Fibroblast of skin of back (primary cell): ENCODE measurements around the gene GPS2.
A peak's percentile ranks its signal among the peaks of the same experiment; 100 is the strongest.

ENCODE experiments used
- DNase-seq: peaks from one replicate; pipeline ENCODE4 v3.0.0-alpha.2; 2013

Gene GPS2

DNA sequence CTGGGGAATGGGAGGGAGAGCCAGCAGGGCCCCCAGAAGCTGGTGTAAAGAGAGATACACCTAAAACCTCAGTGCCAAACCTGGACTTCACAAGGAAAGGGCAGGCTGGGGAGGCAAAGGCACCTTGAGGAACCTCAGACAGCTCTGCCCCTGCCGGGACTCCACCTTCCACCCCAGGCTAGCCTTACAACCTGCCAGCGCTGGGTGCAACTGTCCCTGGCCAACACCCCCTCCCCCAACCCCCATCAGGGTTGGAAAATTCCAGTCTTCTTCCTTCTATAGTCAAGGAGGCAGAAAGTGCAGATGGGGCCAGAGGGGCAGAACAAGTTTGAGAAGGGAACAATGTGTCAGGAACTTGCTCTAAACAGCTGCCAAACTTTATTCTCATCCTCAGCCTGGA lies 23.0 kb downstream of the GPS2 start:
- no peak for DNase-seq

DNA sequence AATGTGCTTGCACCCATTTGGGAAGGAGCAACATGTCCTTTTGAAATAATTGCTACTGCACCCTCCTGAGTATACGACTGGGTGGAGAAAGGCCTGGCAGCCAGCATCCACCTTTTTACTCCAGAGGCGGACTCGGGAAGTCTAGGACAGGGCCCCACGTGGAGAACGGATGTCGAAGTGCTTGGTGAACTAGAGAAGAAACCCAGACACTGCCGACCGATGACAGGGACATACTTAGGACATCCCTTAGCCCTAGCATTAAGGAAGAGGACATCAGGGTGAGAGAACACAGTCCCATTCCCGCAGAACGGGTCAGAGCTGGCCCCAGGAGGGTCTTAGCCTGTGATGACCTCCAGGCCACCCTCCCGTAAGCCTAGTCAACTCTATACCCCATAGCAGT lies 24.5 kb downstream of the GPS2 start:
- no peak for DNase-seq

DNA sequence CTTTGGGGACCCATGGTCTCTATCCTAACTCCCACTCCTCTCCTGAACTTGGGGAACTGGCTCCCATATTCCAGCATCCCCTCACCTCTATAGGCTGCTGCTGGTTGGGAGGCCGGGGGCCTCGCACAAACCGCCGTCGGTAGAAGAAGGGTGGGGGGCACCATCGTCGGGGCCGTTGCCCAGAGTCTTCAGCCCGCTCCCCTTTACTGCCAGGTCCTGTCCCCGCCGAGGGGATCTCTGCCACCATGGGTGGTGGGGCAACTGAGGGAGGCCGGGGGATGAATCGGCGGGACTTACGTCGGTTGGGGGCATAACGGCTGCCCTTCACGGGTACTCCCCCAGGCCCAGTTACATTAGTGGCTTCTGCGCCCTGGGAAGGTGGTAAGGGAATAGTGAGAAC lies 25.0 kb downstream of the GPS2 start:
- DNase-seq: no peak

DNA sequence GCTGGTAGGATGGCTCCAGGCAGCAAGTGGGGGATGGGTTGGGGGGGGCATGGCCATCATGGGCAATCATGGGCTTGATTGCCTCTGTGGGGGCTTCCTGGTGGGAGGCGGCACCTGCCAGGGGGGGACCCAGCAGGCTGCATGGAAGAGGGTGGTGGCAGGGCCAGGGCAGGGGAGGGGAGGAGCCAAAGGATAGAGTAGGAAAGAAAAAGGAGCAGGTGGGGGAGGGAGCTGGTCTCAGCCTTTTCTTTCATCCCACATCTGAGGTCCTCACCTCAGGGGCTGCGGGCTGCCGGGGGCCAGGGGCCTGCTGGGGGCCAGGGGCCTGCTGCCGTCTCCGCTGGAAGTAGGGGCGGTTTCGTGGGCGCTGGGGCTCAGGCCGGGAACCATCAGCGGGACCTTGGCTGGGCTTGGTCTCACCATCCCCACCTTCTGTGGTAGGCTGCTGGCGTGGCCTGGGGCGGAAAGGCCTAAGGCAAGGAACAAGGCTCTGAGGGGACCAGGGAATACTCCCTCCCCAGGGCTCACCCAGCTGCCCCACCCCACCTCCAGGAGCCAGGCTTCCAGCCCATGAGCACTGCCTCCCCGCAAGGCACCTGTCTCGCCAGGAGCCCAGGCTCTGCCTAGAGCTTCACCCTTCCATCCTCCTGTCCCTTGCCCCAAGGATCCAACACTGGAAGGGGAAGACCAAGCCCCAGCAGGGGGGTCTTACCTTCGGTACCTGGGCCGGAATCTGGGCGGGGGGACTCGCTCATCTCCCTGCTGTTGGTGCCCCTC lies 25.7 kb downstream of the GPS2 start:
- no peak for DNase-seq

DNA sequence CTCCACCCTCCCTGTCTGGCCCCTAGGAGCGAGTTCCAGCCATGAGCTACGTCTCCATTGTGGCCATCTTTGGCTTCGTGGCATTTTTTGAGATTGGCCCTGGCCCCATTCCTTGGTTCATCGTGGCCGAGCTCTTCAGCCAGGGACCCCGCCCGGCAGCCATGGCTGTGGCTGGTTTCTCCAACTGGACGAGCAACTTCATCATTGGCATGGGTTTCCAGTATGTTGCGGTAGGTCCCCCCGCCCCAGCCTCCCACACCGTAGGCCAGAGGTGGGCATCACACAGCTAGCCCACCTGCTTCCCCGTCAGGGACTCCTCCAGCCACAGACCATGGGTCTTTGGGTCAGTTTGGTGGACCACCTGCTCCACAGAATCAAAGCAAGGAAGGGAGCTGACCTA lies 29.5 kb downstream of the GPS2 start:
- no peak for DNase-seq

DNA sequence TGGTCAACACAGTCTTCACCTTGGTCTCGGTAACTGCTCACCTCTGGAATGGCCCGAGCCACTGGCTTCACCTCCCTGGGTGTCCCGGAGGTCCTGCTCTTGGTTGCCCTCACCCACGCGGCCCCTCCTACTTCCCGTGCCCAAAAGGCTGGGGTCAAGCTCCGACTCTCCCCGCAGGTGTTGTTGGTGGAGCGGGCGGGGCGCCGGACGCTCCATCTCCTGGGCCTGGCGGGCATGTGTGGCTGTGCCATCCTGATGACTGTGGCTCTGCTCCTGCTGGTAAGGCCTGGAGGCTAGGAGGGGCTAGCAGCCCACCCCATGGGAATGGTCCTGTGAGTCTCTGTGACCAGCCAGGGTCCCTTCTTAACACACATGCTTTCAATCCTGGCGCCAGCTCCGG lies 30.2 kb downstream of the GPS2 start:
- DNase-seq: no peak

DNA sequence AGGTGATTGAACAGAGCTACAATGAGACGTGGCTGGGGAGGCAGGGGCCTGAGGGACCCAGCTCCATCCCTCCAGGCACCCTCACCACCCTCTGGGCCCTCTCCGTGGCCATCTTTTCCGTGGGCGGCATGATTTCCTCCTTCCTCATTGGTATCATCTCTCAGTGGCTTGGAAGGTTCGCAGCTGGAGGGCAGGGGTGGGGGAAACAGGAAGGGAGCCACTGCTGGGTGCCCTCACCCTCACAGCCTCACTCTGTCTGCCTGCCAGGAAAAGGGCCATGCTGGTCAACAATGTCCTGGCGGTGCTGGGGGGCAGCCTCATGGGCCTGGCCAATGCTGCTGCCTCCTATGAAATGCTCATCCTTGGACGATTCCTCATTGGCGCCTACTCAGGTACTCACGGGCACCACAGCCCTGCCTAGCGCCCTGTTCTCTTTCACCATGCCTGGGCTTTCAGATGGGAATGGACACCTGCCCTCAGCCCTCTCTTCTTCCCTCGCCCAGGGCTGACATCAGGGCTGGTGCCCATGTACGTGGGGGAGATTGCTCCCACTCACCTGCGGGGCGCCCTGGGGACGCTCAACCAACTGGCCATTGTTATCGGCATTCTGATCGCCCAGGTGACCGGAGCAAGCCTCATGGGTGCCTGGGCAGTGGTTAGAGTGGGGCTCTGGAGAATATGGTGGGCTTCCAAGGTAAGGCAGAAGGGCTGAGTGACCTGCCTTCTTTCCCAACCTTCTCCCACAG lies 31.5 kb downstream of the GPS2 start:
- DNase-seq: no peak

DNA sequence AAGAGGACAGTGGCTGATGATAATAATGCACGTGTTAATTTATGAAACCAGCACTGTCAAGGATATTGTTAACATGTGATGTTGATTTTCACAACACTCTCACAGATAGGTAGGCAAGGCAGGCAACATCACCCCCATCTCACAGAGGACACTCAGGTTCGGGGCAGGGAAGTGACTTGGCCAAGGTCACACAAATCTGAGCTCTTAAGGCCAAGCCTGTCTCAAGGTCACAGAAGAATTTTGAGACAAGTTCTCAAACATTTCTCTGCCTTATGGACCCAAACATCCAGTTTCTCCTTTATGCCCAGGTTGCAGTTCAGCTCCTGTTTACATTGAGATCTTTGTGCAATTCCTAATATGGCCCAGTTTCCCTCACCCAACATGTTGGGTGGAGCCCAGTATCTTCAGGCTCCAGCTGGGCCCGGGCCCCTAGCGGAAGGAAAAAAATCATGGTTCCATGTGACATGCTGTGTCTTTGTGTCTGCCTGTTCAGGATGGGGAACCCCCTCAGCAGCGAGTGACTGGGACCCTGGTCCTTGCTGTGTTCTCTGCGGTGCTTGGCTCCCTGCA lies 32.3 kb downstream of the GPS2 start:
- DNase-seq: no peak

GRCh38 chr17:7281953-7282751 lies 33.0 kb downstream of the GPS2 start:
- no peak for DNase-seq

DNA sequence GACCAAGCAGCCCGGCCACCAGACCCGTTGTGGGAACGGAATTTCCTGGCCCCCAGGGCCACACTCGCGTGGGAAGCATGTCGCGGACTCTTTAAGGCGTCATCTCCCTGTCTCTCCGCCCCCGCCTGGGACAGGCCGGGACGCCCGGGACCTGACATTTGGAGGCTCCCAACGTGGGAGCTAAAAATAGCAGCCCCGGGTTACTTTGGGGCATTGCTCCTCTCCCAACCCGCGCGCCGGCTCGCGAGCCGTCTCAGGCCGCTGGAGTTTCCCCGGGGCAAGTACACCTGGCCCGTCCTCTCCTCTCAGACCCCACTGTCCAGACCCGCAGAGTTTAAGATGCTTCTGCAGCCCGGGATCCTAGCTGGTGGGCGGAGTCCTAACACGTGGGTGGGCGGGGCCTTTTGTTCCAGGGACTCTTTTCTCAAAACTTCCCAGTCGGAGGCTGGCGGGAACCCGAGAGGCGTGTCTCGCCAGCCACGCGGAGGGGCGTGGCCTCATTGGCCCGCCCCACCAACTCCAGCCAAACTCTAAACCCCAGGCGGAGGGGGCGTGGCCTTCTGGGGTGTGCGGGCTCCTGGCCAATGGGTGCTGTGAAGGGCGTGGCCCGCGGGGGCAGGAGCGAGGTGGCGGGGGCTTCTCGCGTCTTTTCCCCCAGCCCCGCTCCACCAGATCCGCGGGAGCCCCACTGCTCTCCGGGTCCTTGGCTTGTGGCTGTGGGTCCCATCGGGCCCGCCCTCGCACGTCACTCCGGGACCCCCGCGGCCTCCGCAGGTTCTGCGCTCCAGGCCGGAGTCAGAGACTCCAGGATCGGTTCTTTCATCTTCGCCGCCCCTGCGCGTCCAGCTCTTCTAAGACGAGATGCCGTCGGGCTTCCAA lies 33.8 kb downstream of the GPS2 start, which contains the start of gene SLC2A4:
Gene SLC2A4, plus strand, starts transcription at position 645 of the 879 bp plus-strand sequence. Its CDS starts 217 bp downstream, at position 862.
- DNase-seq: peak; percentile 93

- DNase-seq: peak; percentile 76
Observed at GRCh38 chr17:7280519-7281073, 34.6 kb downstream of the GPS2 start.

GRCh38 chr17:7279448-7279847 lies 35.7 kb downstream of the GPS2 start:
- DNase-seq: no peak

GRCh38 chr17:7266784-7267183 lies 48.4 kb downstream of the GPS2 start:
- DNase-seq: peak; percentile 35

DNA sequence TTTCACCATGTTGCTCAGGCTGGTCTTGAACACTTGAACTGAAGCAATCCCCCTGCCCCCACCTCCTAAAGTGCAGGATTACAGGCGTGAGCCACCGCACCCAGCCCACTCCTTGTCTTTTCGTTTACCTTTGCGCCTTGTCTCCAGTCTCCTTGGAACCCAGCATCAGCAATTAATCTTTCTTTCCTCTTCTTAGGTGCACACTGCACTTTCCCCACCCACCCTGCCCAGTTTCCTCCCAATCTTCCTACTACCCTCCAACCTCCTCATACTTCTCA lies 51.4 kb downstream of the GPS2 start:
- DNase-seq: no peak

GRCh38 chr17:7262935-7263800 lies 52.0 kb downstream of the GPS2 start:
- DNase-seq: no peak
